DOHH2 (cell line): Measurements from ENCODE around the gene DPP10.

Experiments used
- H3F3A ChIP-seq: fragments of 200-600 bp; sonication (generic), shearing (Covaris generic); 2 replicates; pipeline ENCODE4 v1.6.0; 2016; ENCODE audit warnings: antibody characterized with exemption, mild to moderate bottlenecking; ENCODE audit not compliant: control insufficient read depth, insufficient read depth
- H3K27ac ChIP-seq: fragments of 200-600 bp; sonication (generic); 2 replicates; pipeline ENCODE4 v1.5.1; 2014; ENCODE audit warnings: low read depth, mild to moderate bottlenecking, low read length, moderate library complexity
- H3K27me3 ChIP-seq: fragments of 200-600 bp; sonication (generic); 2 replicates; pipeline ENCODE4 v1.6.1; 2014; ENCODE audit warnings: mild to moderate bottlenecking, low read length, mixed read lengths; ENCODE audit not compliant: control insufficient read depth
- H3K36me3 ChIP-seq: fragments of 200-600 bp; sonication (generic); 2 replicates; pipeline ENCODE4 v1.6.1; 2014; ENCODE audit warnings: mild to moderate bottlenecking, low read length, moderate library complexity, mixed read lengths; ENCODE audit not compliant: control insufficient read depth
- H3K4me1 ChIP-seq: fragments of 200-600 bp; sonication (generic); 2 replicates; pipeline ENCODE4 v1.6.1; 2014; ENCODE audit warnings: mild to moderate bottlenecking, low read length, mixed read lengths; ENCODE audit not compliant: control insufficient read depth
- H3K4me2 ChIP-seq: fragments of 200-600 bp; sonication (generic); 2 replicates; pipeline ENCODE4 v1.6.0; 2014; ENCODE audit warnings: mild to moderate bottlenecking, low read length, moderate library complexity
- H3K4me3 ChIP-seq: fragments of 200-600 bp; sonication (generic); 2 replicates; pipeline ENCODE4 v1.5.1; 2014; ENCODE audit warnings: mild to moderate bottlenecking, low read length, mixed read lengths
- H3K79me2 ChIP-seq: fragments of 200-600 bp; sonication (generic); 2 replicates; pipeline ENCODE4 v1.6.1; 2014; ENCODE audit warnings: mild to moderate bottlenecking, low read length, mixed read lengths; ENCODE audit not compliant: control insufficient read depth
- H3K9me2 ChIP-seq: fragments of 200-600 bp; sonication (generic); replicated peaks from 2 replicates; pipeline ENCODE4 v1.6.1; 2014; ENCODE audit warnings: mild to moderate bottlenecking, low read length, mixed read lengths; ENCODE audit not compliant: control insufficient read depth
- H3K9me3 ChIP-seq: fragments of 200-600 bp; sonication (generic); 2 replicates; pipeline ENCODE4 v1.6.1; 2014; ENCODE audit warnings: antibody characterized with exemption, low read length, mixed read lengths; ENCODE audit not compliant: control insufficient read depth, insufficient read depth
- H4K20me1 ChIP-seq: fragments of 200-600 bp; sonication (generic); 2 replicates; pipeline ENCODE4 v1.6.0; 2014; ENCODE audit warnings: low read depth, mild to moderate bottlenecking, antibody characterized with exemption, low read length, moderate library complexity; ENCODE audit not compliant: control insufficient read depth, insufficient read depth
- CTCF ChIP-seq: fragments of 200-600 bp; sonication (generic); IDR thresholded peaks from one replicate; pipeline ENCODE4 v1.5.1; 2014; ENCODE audit warnings: antibody characterized with exemption, mild to moderate bottlenecking, low read depth, low read length; ENCODE audit not compliant: poor library complexity, severe bottlenecking
- EZH2phosphoT487 ChIP-seq: fragments of 200-600 bp; sonication (generic); IDR thresholded peaks from 2 replicates; pipeline ENCODE4 v1.6.1; 2017; ENCODE audit warnings: borderline replicate concordance, mild to moderate bottlenecking, antibody characterized with exemption, low read length, moderate library complexity, mixed read lengths

The DPP10 gene

GRCh38 chr2:115168457-115168856, 726.0 kb downstream of the DPP10 start:
- H3K4me3 ChIP-seq = no peak overlapping the region
- no peaks in the 10 kb centered on the region for H3K9me2 ChIP-seq
- no peak overlapping the region for H3K4me2 ChIP-seq
- H3K27ac ChIP-seq = no peak overlapping the region
- H3F3A ChIP-seq = no peaks in the 10 kb centered on the region
- H3K9me3 ChIP-seq = no peaks in the 10 kb centered on the region
- H3K27me3 ChIP-seq = no peaks in the 10 kb centered on the region
- H3K36me3 ChIP-seq = no peaks in the 10 kb centered on the region
- H3K4me1 ChIP-seq = no peaks in the 10 kb centered on the region
- no peaks in the 10 kb centered on the region for H4K20me1 ChIP-seq
- TF ChIP-seq EZH2phosphoT487 (no peak), CTCF (no peak)
- H3K79me2 ChIP-seq = no peaks in the 10 kb centered on the region

DNA sequence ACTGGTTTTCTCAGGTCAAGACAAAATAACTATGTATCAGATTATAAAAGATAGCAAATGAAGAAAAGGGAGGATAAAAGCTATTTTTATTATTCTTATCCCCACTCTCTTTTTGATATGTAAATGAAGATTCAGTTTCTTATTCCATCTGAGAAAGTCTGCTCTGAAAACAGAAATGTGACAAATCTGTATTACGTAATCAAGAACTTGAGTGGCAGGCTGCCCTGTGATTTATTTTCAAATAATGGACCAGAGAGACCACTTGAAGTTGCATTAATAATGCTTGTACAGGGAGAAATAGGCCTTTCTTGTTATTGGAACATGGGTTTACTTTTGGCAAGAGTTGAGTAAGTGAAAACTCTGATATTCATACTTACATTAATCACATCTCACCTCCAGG, 727.4 kb downstream of the DPP10 start:
- no peaks in the 10 kb centered on the region for H3K27me3 ChIP-seq
- no peak overlapping the region for H3K27ac ChIP-seq
- H3F3A ChIP-seq = no peaks in the 10 kb centered on the region
- H4K20me1 ChIP-seq = no peaks in the 10 kb centered on the region
- no peaks in the 10 kb centered on the region for H3K9me3 ChIP-seq
- no peaks in the 10 kb centered on the region for H3K36me3 ChIP-seq
- H3K79me2 ChIP-seq = no peaks in the 10 kb centered on the region
- no peaks in the 10 kb centered on the region for H3K4me1 ChIP-seq
- H3K4me3 ChIP-seq = no peak overlapping the region
- H3K4me2 ChIP-seq = no peak overlapping the region
- no peaks in the 10 kb centered on the region for H3K9me2 ChIP-seq
- TF ChIP-seq EZH2phosphoT487 (no peak), CTCF (no peak)

DNA sequence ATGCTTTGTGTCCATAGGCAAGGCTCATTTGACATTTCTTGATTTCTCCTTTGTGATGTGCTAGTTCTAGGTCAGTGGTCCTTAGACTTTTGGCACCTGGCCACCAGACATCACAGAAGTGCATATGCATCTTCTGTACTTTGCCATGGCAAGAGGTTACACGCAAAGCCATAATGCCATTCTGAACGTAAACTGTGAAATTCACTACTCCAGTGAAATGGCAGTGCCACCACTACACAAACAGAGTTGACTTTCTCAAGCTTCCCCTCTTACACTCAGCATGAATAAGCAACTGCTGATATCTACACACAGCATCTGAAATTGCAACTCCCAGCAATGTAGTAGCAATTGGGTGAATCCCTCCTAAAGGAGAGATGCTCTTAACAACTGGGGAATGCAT, 729.3 kb downstream of the DPP10 start:
- no peak for TF ChIP-seq CTCF
- TF ChIP-seq EZH2phosphoT487 = no peak
- Histone ChIP-seq H3K4me2 (no peak overlapping the region), H3K27ac (no peak overlapping the region), H3F3A (no peaks in the 10 kb centered on the region), H3K9me3 (no peaks in the 10 kb centered on the region), H3K27me3 (no peaks in the 10 kb centered on the region), H3K36me3 (no peaks in the 10 kb centered on the region), H3K9me2 (no peaks in the 10 kb centered on the region; the same call in 1 of the 2 replicates), H3K4me1 (no peaks in the 10 kb centered on the region), H4K20me1 (no peaks in the 10 kb centered on the region), H3K79me2 (no peaks in the 10 kb centered on the region), H3K4me3 (no peak overlapping the region)

DNA sequence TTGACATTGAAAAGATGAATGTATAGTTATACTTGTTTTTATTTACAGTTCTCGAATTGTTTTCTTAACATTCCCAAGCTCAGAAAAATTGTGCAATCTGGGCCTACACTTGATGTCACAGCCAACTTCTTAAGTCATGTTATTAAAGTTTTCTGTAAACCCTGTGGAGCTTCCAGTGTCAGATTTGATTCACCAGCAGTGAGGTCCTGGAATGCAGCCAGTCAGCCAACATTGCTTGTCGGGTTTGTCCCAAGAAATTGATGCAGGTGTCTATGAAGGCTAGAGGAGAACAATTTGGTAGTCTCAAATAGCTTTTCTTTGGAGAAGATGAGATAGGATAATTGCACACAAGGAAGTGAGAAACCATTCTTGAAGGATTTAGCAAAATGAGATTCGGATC, 732.2 kb downstream of the DPP10 start:
- H3K27me3 ChIP-seq = no peaks in the 10 kb centered on the region
- no peak overlapping the region for H3K27ac ChIP-seq
- H3K36me3 ChIP-seq = no peaks in the 10 kb centered on the region
- H3K9me2 ChIP-seq = no peaks in the 10 kb centered on the region; the same call in none of the 2 replicates
- H3K79me2 ChIP-seq = no peaks in the 10 kb centered on the region
- no peaks in the 10 kb centered on the region for H3K4me1 ChIP-seq
- H3K9me3 ChIP-seq = no peaks in the 10 kb centered on the region
- no peaks in the 10 kb centered on the region for H4K20me1 ChIP-seq
- H3K4me2 ChIP-seq = no peak overlapping the region
- no peaks in the 10 kb centered on the region for H3F3A ChIP-seq
- H3K4me3 ChIP-seq = no peak overlapping the region
- TF ChIP-seq CTCF = no peak
- no peak for TF ChIP-seq EZH2phosphoT487
